Cardiac septum (tissue), 1 donor: Measurements from ENCODE around the gene CGREF1. TPM values are rescaled to one million over a fixed set of nuclear protein-coding genes. Genes with fewer than 3 reads are reported as not detected.
"Not testable (repeated sequence)": the region's sequence is repeated elsewhere in the genome, so short reads cannot be mapped to it uniquely, and the experiment has no call there.

ENCODE experiments used
- DNase-seq: peaks from one replicate; pipeline ENCODE4 v3.0.0-alpha.2; 2020; ENCODE audit warnings: low spot score
- intact Hi-C: fragments of 100-400 bp; cut with DNase I; formaldehyde crosslinking; loops from one replicate; pipeline ENCODE4 v1.14.0; 2022
- total RNA-seq: library from RNA; stranded (reverse); fragmentation: NEBNext Ultra II Directional; extraction: Animal tissue kit (Norgen Biotek cat#: 25700); gene quantifications from one replicate; pipeline ENCODE4 v1.2.1, GENCODE V29; 2021
- donor health status: DM: no; HTN: no; CAD: no.

Gene CGREF1
- total RNA-seq, 1 donor from 2014 or later = 0.48 TPM

GRCh38 chr2:27080140-27080469, 38.8 kb downstream of the CGREF1 start:
- intact Hi-C loops = no loop called here
- DNase-seq = no peak

- intact Hi-C loops = no loop called here
- DNase-seq = no peak
Observed at GRCh38 chr2:27079233-27080139, 39.4 kb downstream of the CGREF1 start.

- DNase-seq = peak; percentile 88
- intact Hi-C loops = no loop called here
Observed at GRCh38 chr2:27078267-27079194, 40.4 kb downstream of the CGREF1 start, which contains the start of gene EMILIN1. TSS of gene EMILIN1 (plus strand) at chr2:27078615. CDS start at chr2:27079066, 451 bp downstream.

GRCh38 chr2:27077231-27077630, 41.7 kb downstream of the CGREF1 start:
- intact Hi-C loops = no loop called here
- no peak for DNase-seq

GRCh38 chr2:27076323-27076722, 42.6 kb downstream of the CGREF1 start:
- intact Hi-C loops = no loop called here
- no peak for DNase-seq

- DNase-seq, intact Hi-C loops: not testable (repeated sequence)
Observed at GRCh38 chr2:27075566-27075871, 43.4 kb downstream of the CGREF1 start.

GRCh38 chr2:27074738-27075565, 44.0 kb downstream of the CGREF1 start:
- intact Hi-C loops = loop anchor here (5.0 kb wide), 1 partner anchor 43 kb away; the partner anchor contains the start of gene TMEM214
- DNase-seq = no peak

GRCh38 chr2:27073782-27074181, 45.1 kb downstream of the CGREF1 start:
- intact Hi-C loops = loop anchor here (2.0 to 5.0 kb wide), 2 partner anchors 23 to 41 kb away; partner anchors contain the start of genes AGBL5 and TMEM214
- no peak for DNase-seq

GRCh38 chr2:27072920-27073319, 46.0 kb downstream of the CGREF1 start:
- intact Hi-C loops = loop anchor here (2.0 to 5.0 kb wide), 2 partner anchors 22 to 41 kb away; partner anchors contain the start of genes AGBL5 and TMEM214
- no peak for DNase-seq

GRCh38 chr2:27071990-27072830, 46.7 kb downstream of the CGREF1 start:
- no peak for DNase-seq
- intact Hi-C loops = loop anchor here (1.0 to 5.0 kb wide), 3 partner anchors 9 to 40 kb away; partner anchors contain the start of genes AGBL5 and TMEM214

- intact Hi-C loops = loop anchor here (1.0 to 5.0 kb wide), 2 partner anchors 10 to 39 kb away; partner anchors contain the start of gene TMEM214
- DNase-seq = peak; percentile 98
Observed at GRCh38 chr2:27071277-27071989, 47.5 kb downstream of the CGREF1 start, which contains the start of gene OST4. TSS of gene OST4 (minus strand) at chr2:27071654.

- intact Hi-C loops = loop anchor here (1.0 to 5.0 kb wide), 2 partner anchors 11 to 38 kb away; partner anchors contain the start of gene TMEM214
- no peak for DNase-seq
Observed at GRCh38 chr2:27070653-27071276, 48.2 kb downstream of the CGREF1 start.

GRCh38 chr2:27069961-27070618, 48.8 kb downstream of the CGREF1 start:
- intact Hi-C loops = loop anchor here (5.0 kb wide), 1 partner anchor 38 kb away; the partner anchor contains the start of gene TMEM214

GRCh38 chr2:27069436-27069835, 49.5 kb downstream of the CGREF1 start:
- intact Hi-C loops = no loop called here
- no peak for DNase-seq

More at GRCh38 chr2:27069961-27070618, 48.8 kb downstream of the CGREF1 start:
- DNase-seq = no peak

- intact Hi-C loops = no loop called here
- DNase-seq = no peak
Observed at GRCh38 chr2:27067385-27067784, 51.5 kb downstream of the CGREF1 start.

GRCh38 chr2:27065128-27065527, 53.8 kb downstream of the CGREF1 start:
- no peak for DNase-seq
- intact Hi-C loops = no loop called here
